Psoas muscle (tissue), 8 donors: Measurements from ENCODE around the gene VPS37B. TPM values are rescaled to one million over a fixed set of nuclear protein-coding genes. Genes with fewer than 3 reads are reported as not detected.
A peak's percentile ranks its signal among the peaks of the same experiment; 100 is the strongest.
"Not testable (repeated sequence)": the region's sequence is repeated elsewhere in the genome, so short reads cannot be mapped to it uniquely, and the experiment has no call there.

ENCODE experiments used
- ATAC-seq, 4 donors: fragments of 200-7000 bp; cut with Tn5 transposase; one replicate each; pipeline ENCODE4 v1.9.1; 2020; ENCODE audit warnings: moderate library complexity in 3 of 4, mild to moderate bottlenecking in 2 of 4
- DNase-seq, 2 donors: peaks; one replicate each; pipeline ENCODE4 v3.0.0-alpha.2; 2020
- H3K27ac ChIP-seq: fragments of 200-600 bp; one replicate; pipeline ENCODE4 v1.8.0; 2022
- H3K27me3 ChIP-seq, 3 donors: fragments of 200-600 bp in 1 of 3; one replicate each; pipeline versions ENCODE4 v1.6.1 to v1.8.0; 2013 to 2022; ENCODE audit warnings: low read length in 2 of 3, mild to moderate bottlenecking in 2 of 3, moderate library complexity in 1 of 3; ENCODE audit not compliant: insufficient read depth in 3 of 3
- H3K36me3 ChIP-seq, 2 donors: fragments of 200-600 bp in 1 of 2; one replicate each; pipeline versions ENCODE4 v1.6.1 to v1.8.0; 2013 to 2022; ENCODE audit warnings: low read depth in 1 of 2, mild to moderate bottlenecking in 1 of 2, moderate library complexity in 1 of 2; ENCODE audit not compliant: insufficient read depth in 1 of 2
- H3K4me1 ChIP-seq: fragments of 200-600 bp; one replicate; pipeline ENCODE4 v1.8.0; 2022
- H3K4me3 ChIP-seq: fragments of 200-600 bp; one replicate; pipeline ENCODE4 v1.8.0; 2022; ENCODE audit warnings: mild to moderate bottlenecking
- H3K9me3 ChIP-seq: fragments of 200-600 bp; one replicate; pipeline ENCODE4 v1.8.0; 2022
- CTCF ChIP-seq: fragments of 200-600 bp; IDR thresholded peaks from one replicate; pipeline ENCODE4 v1.8.0; 2022; ENCODE audit warnings: antibody characterized with exemption
- WGBS, 3 donors: extraction: QIAGEN DNeasy Blood & Tissue Kit; methylation state at CpG; one replicate each; pipeline versions ENCODE4 v1.1.6 to v1.1.7; 2013; 5-methylcytosine and 5-hydroxymethylcytosine counted together
- intact Hi-C, 2 donors: fragments of 100-400 bp; cut with DNase I; formaldehyde crosslinking; loops; one replicate each; pipeline versions ENCODE4 v1.11.0 to v1.14.2; 2022
- polyA plus RNA-seq, 3 donors: library from polyadenylated mRNA; stranded (reverse); fragments of 200-250 nt; gene quantifications; one replicate each; pipeline ENCODE4 v1.2.3, GENCODE V29; 2013
- total RNA-seq, 4 donors: library from RNA; stranded (reverse); fragmentation: NEBNext Ultra II Directional in 2 of 4; extraction: Animal tissue kit (Norgen Biotek cat#: 25700) in 2 of 4; gene quantifications; one replicate each; pipeline versions ENCODE4 v1.2.1 to v1.2.4, GENCODE V29; 2021 to 2023
- donor health status: healthy with polysubstance abuse.
- donor health status: DM: no; HTN: no; CAD: no; lungs with moderate emphysema.
- donor health status: Bipolar disorder and iron deficiency.
- donor health status: healthy.
- donor health status: DM: yes; HTN: yes; CAD: no.
- donor health status: DM: no; HTN: no; CAD: no.
- donor health status: DM: no; HTN: no; CAD: no.
- donor health status: DM: yes; HTN: yes; CAD: no.

Gene VPS37B
- total and polyA plus RNA-seq, 7 donors: 3.2 to 11.1 (median 8.9) TPM

- no peak for ATAC-seq
- Histone ChIP-seq H3K9me3 (no peaks in the 10 kb centered on the region), H3K27ac (peak overlapping the region; percentile 68), H3K4me1 (peaks cover 71% of the 10 kb centered on the region), H3K36me3 (no peaks in the 10 kb centered on the region), H3K27me3 (no peaks in the 10 kb centered on the region), H3K4me3 (no peak overlapping the region)
- no peak for DNase-seq
- WGBS, 3 donors: 41 to 72% (median 42%) methylated on average over 10 of the region's 10 CpGs
- intact Hi-C loops: no loop called here
- TF ChIP-seq CTCF: no peak
Observed at GRCh38 chr12:122880155-122880667, 15.7 kb downstream of the VPS37B start.

GRCh38 chr12:122878780-122879612 lies 16.9 kb downstream of the VPS37B start:
- Histone ChIP-seq H3K27ac (peak overlapping the region; percentile 68), H3K4me1 (peaks cover 63% of the 10 kb centered on the region), H3K4me3 (no peak overlapping the region), H3K36me3 (no peaks in the 10 kb centered on the region), H3K9me3 (no peaks in the 10 kb centered on the region), H3K27me3 (no peaks in the 10 kb centered on the region)
- WGBS, 3 donors: 46 to 69% (median 48%) methylated on average over 16 to 17 of the region's 17 CpGs
- intact Hi-C loops: no loop called here
- no peak for DNase-seq
- TF ChIP-seq CTCF: no peak
- ATAC-seq: peak; percentile 81 to 92 (median 88)

GRCh38 chr12:122876731-122877130 lies 19.2 kb downstream of the VPS37B start:
- DNase-seq (no peak), ATAC-seq (peak; percentile 38 to 69 (median 65))
- intact Hi-C loops: no loop called here
- Histone ChIP-seq H3K36me3 (no peaks in the 10 kb centered on the region), H3K9me3 (no peaks in the 10 kb centered on the region), H3K27me3 (no peaks in the 10 kb centered on the region), H3K4me3 (no peak overlapping the region), H3K4me1 (peaks cover 79% of the 10 kb centered on the region), H3K27ac (peak overlapping the region; percentile 50)
- 4 to 22% (median 12%) methylated on average over 3 of the region's 3 CpGs for WGBS, 3 donors
- no peak for TF ChIP-seq CTCF

- H3K4me3 ChIP-seq, DNase-seq, H3K9me3 ChIP-seq, H3K27me3 ChIP-seq, intact Hi-C loops, H3K36me3 ChIP-seq, ATAC-seq: not testable (repeated sequence)
- Histone ChIP-seq H3K4me1 (peaks cover 80% of the 10 kb centered on the region), H3K27ac (peak overlapping the region; percentile 50)
- WGBS, 3 donors: 70 to 87% (median 73%) methylated on average over 5 of the region's 5 CpGs
Observed at GRCh38 chr12:122876281-122876680, 19.6 kb downstream of the VPS37B start.

- no peak for DNase-seq
- H3K4me1 ChIP-seq: peaks cover 81% of the 10 kb centered on the region
- H3K27me3 ChIP-seq: no peaks in the 10 kb centered on the region
- no peak for ATAC-seq
- intact Hi-C loops: no loop called here
- H3K4me3 ChIP-seq: no peak overlapping the region
- H3K36me3 ChIP-seq: no peaks in the 10 kb centered on the region
- no peak for TF ChIP-seq CTCF
- H3K9me3 ChIP-seq: no peaks in the 10 kb centered on the region
- H3K27ac ChIP-seq: no peak overlapping the region
- 63 to 72% (median 71%) methylated on average over 7 of the region's 7 CpGs for WGBS, 3 donors
Observed at GRCh38 chr12:122875590-122876220, 20.2 kb downstream of the VPS37B start.
